HG02885 (cell line): ENCODE results near the gene PTH1R.
A peak's percentile ranks its signal among the peaks of the same experiment; 100 is the strongest.

Experiments
- ATAC-seq: cut with Tn5 transposase; IDR thresholded peaks from one replicate; pipeline ENCODE4 v1.9.1; 2021; ENCODE audit warnings: mild to moderate bottlenecking; ENCODE audit not compliant: unreplicated experiment, poor library complexity

PTH1R gene

GRCh38 chr3:46939578-46940445 is 62.3 kb downstream of the PTH1R start:
- no peak for ATAC-seq

DNA sequence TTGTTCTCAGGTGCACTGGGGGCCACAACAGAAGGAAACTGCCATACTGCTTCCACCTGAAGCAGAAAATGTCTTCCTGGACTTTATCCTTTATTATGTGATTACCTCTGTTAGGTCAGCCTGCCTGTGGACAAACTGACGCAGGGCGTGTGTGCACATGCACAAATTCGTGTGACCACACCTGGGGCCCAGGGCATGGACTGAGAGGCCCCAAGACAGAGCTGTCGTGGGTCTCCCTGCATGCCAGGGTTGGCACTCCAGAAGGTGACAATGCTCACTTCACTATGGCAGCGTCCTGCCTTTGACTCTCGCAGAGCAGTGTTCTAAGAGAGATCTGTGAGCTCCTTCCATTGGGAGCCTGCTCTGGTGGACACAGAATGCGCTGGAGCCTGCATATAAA is 64.6 kb downstream of the PTH1R start:
- no peak for ATAC-seq

DNA sequence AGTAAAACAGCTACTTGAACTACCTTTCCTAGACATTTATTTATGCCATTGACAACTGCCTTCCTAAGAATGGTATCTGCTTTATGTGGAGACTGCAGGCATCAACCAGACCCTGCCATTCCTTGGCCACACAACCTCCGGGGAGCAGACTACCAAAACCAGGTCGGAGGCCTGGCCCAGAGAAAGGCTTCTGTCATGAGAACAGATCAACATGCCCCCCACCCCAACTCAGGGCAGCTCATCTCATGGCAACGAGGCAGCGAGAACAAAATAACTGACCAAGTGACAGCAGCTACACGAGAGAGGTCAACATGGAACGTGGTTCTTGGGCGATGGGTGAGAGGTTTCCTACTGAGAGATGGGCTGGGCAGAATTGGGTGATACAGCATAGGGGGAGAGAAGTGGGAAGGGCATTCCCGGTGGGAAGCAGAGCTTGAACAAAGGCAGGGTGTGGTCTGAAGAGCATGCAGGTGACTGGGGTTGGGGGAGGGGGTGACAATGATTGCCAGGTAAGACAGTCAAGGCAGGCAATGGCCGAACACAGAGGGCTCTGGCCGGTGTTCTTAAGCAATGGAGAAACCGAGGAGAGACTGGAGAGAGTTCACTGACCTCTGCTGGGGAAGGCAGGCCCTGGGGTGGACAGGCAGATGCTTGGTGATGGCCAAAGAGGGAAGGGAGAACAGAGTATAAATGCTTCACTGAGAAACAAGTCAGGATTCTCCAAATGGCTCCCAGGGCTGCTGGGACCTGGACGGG is 65.1 kb downstream of the PTH1R start:
- no peak for ATAC-seq

DNA sequence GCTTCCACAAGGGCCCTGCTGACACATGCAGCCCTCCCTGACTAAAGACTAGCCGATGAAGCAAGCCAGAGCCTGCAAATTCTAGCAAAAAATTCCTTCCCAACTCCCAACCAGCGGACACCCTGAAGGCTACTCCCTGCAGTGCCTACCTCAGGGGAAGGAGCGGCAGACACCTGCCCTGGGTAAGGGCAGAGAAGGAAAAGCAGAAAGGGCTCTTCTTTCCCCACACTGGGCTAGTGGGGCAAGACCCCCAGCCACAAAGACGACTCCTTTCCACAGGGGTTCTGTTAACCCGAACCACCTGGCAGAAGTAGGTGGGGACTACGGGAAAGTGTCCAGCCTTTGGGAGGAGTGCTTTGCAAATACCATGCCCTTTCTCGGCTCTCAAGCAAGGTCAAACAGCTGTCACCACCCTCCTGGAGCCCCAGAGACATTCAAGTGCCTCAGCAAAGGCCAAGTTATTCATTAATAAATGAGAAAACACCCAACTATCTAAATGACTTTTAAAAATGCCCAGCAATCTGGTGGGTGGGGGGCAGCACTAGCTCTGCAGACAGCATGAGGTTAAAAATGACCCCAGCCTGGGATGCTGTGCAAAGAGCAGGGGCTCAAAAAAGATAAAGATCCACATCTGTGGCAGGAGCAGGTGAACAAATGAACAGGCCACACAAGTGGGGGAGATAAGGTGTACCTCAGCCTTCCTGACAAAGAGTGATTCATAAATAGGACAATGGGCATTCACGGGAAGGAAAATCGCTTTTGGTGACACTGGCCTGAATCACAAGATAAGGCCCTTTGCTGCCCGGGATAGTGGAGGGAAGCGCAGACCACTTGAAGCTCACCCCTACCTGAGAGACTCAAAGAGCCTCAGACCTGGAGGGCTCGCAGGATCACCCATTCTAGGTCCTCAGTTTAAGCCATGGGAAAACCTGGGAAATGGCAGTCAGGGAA is 66.0 kb downstream of the PTH1R start:
- no peak for ATAC-seq

GRCh38 chr3:46944191-46944590 is 66.7 kb downstream of the PTH1R start:
- no peak for ATAC-seq

GRCh38 chr3:46946416-46946815 is 68.9 kb downstream of the PTH1R start:
- no peak for ATAC-seq

DNA sequence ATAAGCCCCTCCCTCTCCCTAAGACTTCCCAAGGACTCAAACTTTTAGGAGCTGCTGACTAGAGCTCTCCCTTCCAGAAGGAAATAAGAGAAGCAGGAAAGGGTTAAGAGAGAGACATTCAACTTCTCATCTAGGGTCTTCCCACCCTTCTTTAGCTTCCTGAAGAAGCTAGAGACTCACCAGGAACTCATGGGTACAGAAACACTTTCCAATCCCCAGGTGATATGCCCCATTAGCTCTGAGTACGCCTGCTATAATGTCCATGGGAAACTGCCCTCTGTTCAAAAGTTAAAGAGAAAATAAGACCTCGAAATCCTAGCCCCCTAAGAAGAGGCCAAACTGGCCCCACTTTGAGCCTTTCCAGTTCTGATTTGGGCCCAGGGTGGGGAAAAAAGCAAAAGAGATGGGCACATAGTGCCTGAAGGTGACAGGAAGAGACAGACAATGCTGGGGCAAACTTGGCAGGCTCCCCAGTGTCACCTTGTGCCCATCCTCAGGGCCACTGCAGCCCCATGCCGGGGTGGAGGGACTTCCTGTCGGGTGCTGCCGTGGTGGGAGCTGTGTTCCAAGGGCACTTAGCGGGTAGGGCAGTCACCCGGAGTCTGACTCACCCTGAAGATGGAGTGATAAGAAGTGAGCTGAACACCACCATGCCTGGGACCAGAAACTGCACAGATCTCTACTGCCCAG is 69.5 kb downstream of the PTH1R start:
- ATAC-seq: no peak

DNA sequence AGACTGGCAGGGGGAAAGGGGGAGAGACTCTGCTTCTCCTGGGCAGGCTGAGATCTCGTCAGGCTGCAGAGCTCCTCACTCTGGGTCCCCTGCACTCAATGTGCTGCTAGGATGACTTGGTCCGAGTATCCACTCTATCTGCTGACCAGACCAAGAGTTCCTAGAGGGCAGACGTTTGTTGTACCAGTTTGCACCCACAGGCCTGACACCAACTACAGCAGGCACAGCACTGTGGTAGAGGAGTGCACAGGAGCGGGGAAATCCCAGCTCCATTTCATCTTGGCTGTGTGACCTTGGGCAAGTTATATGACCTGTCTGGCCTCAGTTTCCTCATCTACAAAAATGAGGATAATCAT is 70.0 kb downstream of the PTH1R start:
- no peak for ATAC-seq

- ATAC-seq: no peak
These were observed 70.7 kb downstream of the PTH1R start for GRCh38 chr3:46947981-46948791.

DNA sequence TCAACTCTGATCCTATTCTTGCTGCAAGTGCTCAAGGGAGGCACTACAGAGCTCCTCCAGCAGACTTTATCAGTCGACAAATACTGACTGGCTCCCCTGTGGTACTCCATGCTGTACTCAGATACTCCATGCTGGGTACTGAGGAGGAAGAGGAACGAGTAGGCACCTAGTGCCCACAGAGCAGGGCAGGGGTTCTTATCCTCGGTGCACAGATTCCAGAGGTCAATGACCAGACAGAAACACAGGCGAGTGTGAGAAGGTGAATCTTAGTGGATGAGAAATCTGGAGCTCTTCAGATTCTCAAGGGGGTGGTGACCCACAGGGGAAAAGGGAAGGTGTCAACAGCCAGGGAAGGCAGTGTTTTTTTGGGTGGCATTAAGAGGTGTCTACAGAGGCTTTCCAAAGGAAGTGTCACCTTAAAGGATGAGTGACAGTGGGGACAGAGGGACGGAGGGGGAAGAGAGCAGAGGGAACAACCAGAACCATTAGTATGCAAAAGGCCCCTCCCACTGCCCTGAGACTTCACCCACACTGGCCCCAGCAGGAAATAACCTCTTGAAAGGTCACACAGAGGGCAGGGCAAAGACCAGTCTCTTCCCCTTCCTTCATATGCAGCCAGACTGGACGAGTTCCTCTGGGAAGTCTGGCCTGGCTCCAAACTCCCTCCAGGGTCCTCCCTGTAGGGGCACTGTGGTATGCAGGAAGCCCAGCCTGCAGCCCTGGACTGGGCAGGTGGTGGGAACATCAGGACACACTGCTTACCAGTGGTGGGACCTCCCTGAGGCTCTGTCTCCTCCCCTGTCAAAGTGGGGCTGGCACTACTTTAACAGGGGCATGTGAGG is 71.5 kb downstream of the PTH1R start:
- peak; percentile 59 for ATAC-seq

DNA sequence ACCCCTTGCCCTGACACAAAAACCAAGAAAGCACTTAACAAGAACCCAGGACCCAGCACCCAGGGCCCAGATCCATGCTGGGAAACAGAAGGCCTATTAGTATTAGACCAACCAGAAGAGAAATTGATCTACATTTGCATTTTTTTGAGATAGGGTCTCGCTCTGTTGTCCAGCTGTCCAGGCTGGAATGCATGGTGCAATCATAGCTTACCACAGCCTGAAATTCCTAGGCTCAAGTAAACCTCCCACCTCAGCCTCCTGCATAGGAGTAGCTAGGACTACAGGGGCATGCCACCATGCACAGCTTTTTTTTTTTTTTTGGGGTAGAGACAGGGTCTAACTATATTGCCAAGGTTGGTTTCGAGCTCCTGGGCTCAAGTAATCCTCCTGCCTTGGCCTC is 72.7 kb downstream of the PTH1R start:
- ATAC-seq: no peak

GRCh38 chr3:46950650-46951241 is 73.2 kb downstream of the PTH1R start:
- no peak for ATAC-seq

DNA sequence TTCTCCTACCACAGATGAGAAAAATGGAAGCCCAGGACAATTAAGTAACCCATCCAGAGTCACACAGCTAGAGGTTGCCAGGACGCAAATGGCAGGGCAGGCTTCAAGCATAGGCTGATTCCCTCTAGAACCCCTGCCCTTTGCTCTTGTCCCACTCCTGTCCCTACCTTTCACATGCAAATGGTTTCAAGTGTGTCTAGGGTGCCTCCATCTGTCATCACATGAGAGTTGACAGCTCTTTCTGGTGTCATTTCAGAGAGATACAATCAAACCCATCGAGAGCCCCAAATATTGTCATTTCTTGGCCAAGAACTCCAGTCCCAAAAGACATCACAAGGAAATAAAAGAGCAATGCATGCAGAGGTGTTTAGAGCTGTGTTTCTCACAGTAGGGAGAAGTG is 75.3 kb downstream of the PTH1R start:
- ATAC-seq: no peak
